ENCODE data around the gene SDS. TPM values are rescaled to one million over a fixed set of nuclear protein-coding genes. Genes with fewer than 3 reads are reported as not detected.

Gene SDS
- total and polyA plus RNA-seq, 2 of the 8 experiments (the other 6 are each of a cell fraction or from before 2014, with no cell fraction given), result 0.21 TPM; not detected in 1

DNA sequence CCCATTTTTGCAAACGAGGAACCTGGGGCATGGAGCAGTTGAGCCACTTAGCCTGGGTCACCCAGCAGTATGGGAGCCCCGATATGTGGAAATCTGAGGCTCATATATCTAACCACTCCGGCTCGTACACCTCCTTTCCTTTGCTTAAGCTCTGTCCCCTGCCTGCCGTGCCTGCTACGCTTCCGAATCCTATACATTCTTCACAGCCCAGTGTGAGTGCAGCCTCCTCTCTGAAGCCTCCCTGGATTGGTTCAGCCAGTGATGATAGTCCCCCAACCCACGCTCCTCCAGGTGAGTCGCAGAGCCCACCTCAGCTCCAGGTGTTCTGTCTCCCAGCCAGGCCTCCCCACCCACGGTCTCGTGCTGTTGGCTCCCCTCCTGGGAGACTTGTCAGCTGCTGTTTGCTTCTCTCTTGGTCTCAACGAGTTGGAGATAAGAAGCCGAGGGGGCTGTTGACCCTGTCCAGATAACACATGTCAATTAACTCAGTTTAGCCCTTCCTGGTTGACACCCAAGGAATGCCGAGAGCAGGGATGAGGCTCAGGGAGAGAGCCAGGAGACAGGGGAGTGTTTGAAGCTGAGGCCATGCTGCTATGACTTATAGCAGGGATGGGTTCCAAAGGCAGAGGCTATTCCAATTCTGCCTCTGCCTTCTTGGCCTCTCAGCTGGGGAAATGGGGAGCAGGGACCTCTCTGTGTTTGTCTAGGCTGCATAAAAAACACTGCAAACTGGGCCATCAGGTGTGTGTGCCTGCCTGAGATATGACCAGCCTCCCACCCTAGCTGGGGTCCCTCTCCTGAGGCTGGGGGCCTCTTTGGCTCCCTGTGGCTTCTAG is 37.5 kb upstream of the SDS start:
- no peak overlapping the region for H3K23ac ChIP-seq (ENCODE audit: insufficient read length)
- H2BK120ac ChIP-seq (replicated peaks; ENCODE audit: low read depth, low read length), result no peak overlapping the region
- H4K5ac ChIP-seq (ENCODE audit: insufficient read length, low read depth, low read length), result no peak overlapping the region
- no peaks in the 10 kb centered on the region for H3K79me1 ChIP-seq (ENCODE audit: low read depth, low read length)
- H3K79me2 ChIP-seq (ENCODE audit: control insufficient read depth in 1 of 2, insufficient read depth in 2 of 2, low read length in 2 of 2), result no peaks in the 10 kb centered on the region
- no peak overlapping the region for H2AFZ ChIP-seq (ENCODE audit: low read length)
- H3K36me3 ChIP-seq (ENCODE audit: control insufficient read depth in 2 of 4, insufficient read depth in 4 of 4, low read length in 3 of 4), result no peaks in the 10 kb centered on the region
- no peak overlapping the region for H3K14ac ChIP-seq (ENCODE audit: insufficient read length)
- H4K91ac ChIP-seq (replicated peaks; ENCODE audit: insufficient read length, low read length), result no peak overlapping the region
- H3K4me2 ChIP-seq (ENCODE audit: insufficient read depth in 1 of 2, low read depth in 2 of 2, low read length in 2 of 2), result no peak overlapping the region
- no peak for FAIRE-seq
- H4K8ac ChIP-seq (ENCODE audit: extremely low read depth, insufficient read depth, low read length), result no peak overlapping the region
- peaks cover 0 to 2% (median 0%) of the 10 kb centered on the region in 4 experiments; a peak in 1 of 7 replicates for H3K27me3 ChIP-seq (replicated peaks in 1 of 4; ENCODE audit: control insufficient read depth in 3 of 4, extremely low read depth in 1 of 4, insufficient read depth in 3 of 4, low read length in 3 of 4)
- H3K4ac ChIP-seq (replicated peaks; ENCODE audit: insufficient read length, low read depth, low read length), result no peak overlapping the region
- no peak for DNase-seq (ENCODE audit: low read depth in 1 of 2, low spot score in 2 of 2)
- no peak overlapping the region for H3K18ac ChIP-seq (ENCODE audit: extremely low read depth, low read length)
- no peak overlapping the region for H3K9ac ChIP-seq (replicated peaks in 1 of 4; ENCODE audit: extremely low read depth in 1 of 4, low read depth in 3 of 4, low read length in 3 of 4)
- H3K23me2 ChIP-seq (ENCODE audit: low read depth, low read length), result peaks cover 6% of the 10 kb centered on the region; the same call in 1 of the 2 replicates
- H3K56ac ChIP-seq (replicated peaks; ENCODE audit: insufficient read length, low read depth, low read length), result no peak overlapping the region
- H2BK12ac ChIP-seq (ENCODE audit: low read depth, low read length), result no peak overlapping the region
- WGBS, 2 experiments (ENCODE audit: extremely low coverage in 1 of 2, insufficient coverage in 1 of 2, insufficient read length in 1 of 2, insufficient replicate concordance in 2 of 2, low coverage in 1 of 2, low lambda C conversion rate in 2 of 2, missing lambda C conversion rate in 1 of 2), result 88% methylated on average over 14 of the region's 14 CpGs; no CpG with 5 or more reads in 1 of the 2 experiments
- no peaks in the 10 kb centered on the region for H4K20me1 ChIP-seq (replicated peaks in 1 of 2; ENCODE audit: control insufficient read depth in 1 of 2, insufficient read depth in 2 of 2, low read length in 2 of 2)
- H3K4me1 ChIP-seq (replicated peaks in 1 of 4; ENCODE audit: control insufficient read depth in 3 of 4, insufficient read depth in 4 of 4, low read length in 3 of 4), result peaks cover 0 to 2% (median under 1%) of the 10 kb centered on the region in 4 experiments; a peak in 2 of 7 replicates
- ChIA-PET CTCF (ENCODE audit: partially characterized antibody) (interaction anchor here (0.7 to 8.4 kb wide), 13 partner anchors 11 to 471 kb away, joined by 3 to 82 read pairs (median 4); no protein-coding TSS in a partner anchor), POLR2A (ENCODE audit: partially characterized antibody) (interaction anchor here (0.8 to 1.1 kb wide), 2 partner anchors 21 to 359 kb away, joined by 3 read pairs; no protein-coding TSS in a partner anchor)
- no peak overlapping the region for H2BK15ac ChIP-seq (ENCODE audit: low read length)
- H2BK5ac ChIP-seq (ENCODE audit: low read depth, low read length), result no peak overlapping the region
- H2AK5ac ChIP-seq (ENCODE audit: low read depth, low read length), result no peak overlapping the region
- H3K4me3 ChIP-seq (ENCODE audit: extremely low read depth in 1 of 4, insufficient read depth in 2 of 4, low read depth in 3 of 4, low read length in 4 of 4), result no peak overlapping the region
- no peak overlapping the region for H3K27ac ChIP-seq (ENCODE audit: low read depth, low read length)
- no peaks in the 10 kb centered on the region; a peak in 1 of 4 replicates for H3K9me3 ChIP-seq (ENCODE audit: insufficient read depth in 2 of 2, low read depth in 1 of 2, low read length in 1 of 2)
- H2BK20ac ChIP-seq (ENCODE audit: low read length), result no peak overlapping the region
- no peak for TF ChIP-seq EGR1 (IDR thresholded peaks at IDR 0.05; ENCODE audit: borderline replicate concordance, low read depth, low read length)
- no peak for TF ChIP-seq EP300 (IDR thresholded peaks at IDR 0.05; ENCODE audit: borderline replicate concordance in 1 of 2, low read depth in 2 of 2, low read length in 2 of 2)
- TF ChIP-seq TAF7 (optimal IDR thresholded peaks at IDR 0.05; ENCODE audit: borderline replicate concordance, low read depth, low read length), result no peak
- TF ChIP-seq, protein P1, sequence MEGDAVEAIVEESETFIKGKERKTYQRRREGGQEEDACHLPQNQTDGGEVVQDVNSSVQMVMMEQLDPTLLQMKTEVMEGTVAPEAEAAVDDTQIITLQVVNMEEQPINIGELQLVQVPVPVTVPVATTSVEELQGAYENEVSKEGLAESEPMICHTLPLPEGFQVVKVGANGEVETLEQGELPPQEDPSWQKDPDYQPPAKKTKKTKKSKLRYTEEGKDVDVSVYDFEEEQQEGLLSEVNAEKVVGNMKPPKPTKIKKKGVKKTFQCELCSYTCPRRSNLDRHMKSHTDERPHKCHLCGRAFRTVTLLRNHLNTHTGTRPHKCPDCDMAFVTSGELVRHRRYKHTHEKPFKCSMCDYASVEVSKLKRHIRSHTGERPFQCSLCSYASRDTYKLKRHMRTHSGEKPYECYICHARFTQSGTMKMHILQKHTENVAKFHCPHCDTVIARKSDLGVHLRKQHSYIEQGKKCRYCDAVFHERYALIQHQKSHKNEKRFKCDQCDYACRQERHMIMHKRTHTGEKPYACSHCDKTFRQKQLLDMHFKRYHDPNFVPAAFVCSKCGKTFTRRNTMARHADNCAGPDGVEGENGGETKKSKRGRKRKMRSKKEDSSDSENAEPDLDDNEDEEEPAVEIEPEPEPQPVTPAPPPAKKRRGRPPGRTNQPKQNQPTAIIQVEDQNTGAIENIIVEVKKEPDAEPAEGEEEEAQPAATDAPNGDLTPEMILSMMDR (IDR thresholded peaks at IDR 0.05; ENCODE audit: control extremely low read depth in 1 of 3, insufficient read depth in 1 of 3, low read depth in 1 of 3, low read length in 3 of 3), result no peak
- TF ChIP-seq GABPA (IDR thresholded peaks at IDR 0.05; ENCODE audit: borderline replicate concordance, insufficient read depth, low read length), result no peak
- TF ChIP-seq RAD21 (IDR thresholded peaks at IDR 0.05 in 1 of 2, conservative IDR thresholded peaks at IDR 0.05 in 1 of 2; ENCODE audit: low read depth in 2 of 2, low read length in 2 of 2), result no peak
- TF ChIP-seq RNF2 (IDR thresholded peaks at IDR 0.05; ENCODE audit: borderline replicate concordance, low read depth, low read length, missing control alignments, poor library complexity, severe bottlenecking), result no peak
